Skeletal muscle satellite cell (primary cell): ENCODE results near the gene GALNT16.

Source experiments
- H3K27me3 ChIP-seq: 2 replicates; pipeline ENCODE4 v1.7.0; 2013; ENCODE audit warnings: low read length; ENCODE audit not compliant: control insufficient read depth, insufficient read depth
- H3K36me3 ChIP-seq: 2 replicates; pipeline ENCODE4 v1.7.0; 2013; ENCODE audit warnings: mild to moderate bottlenecking, control low read depth, low read length; ENCODE audit not compliant: insufficient read depth
- H3K4me1 ChIP-seq: 2 replicates; pipeline ENCODE4 v1.7.0; 2013; ENCODE audit warnings: low read length; ENCODE audit not compliant: control insufficient read depth, insufficient read depth
- H3K4me2 ChIP-seq: 2 replicates; pipeline ENCODE4 v1.7.0; 2013; ENCODE audit warnings: mild to moderate bottlenecking, low read length
- H3K4me3 ChIP-seq: 2 replicates; pipeline ENCODE4 v1.7.0; 2013; ENCODE audit warnings: low read length
- H3K9ac ChIP-seq: 2 replicates; pipeline ENCODE4 v1.7.0; 2013; ENCODE audit warnings: mild to moderate bottlenecking, low read depth, low read length, moderate library complexity
- H3K9me3 ChIP-seq: replicated peaks from 2 replicates; pipeline ENCODE4 v1.7.0; 2013; ENCODE audit warnings: mild to moderate bottlenecking, control low read depth, low read length

The GALNT16 gene

DNA sequence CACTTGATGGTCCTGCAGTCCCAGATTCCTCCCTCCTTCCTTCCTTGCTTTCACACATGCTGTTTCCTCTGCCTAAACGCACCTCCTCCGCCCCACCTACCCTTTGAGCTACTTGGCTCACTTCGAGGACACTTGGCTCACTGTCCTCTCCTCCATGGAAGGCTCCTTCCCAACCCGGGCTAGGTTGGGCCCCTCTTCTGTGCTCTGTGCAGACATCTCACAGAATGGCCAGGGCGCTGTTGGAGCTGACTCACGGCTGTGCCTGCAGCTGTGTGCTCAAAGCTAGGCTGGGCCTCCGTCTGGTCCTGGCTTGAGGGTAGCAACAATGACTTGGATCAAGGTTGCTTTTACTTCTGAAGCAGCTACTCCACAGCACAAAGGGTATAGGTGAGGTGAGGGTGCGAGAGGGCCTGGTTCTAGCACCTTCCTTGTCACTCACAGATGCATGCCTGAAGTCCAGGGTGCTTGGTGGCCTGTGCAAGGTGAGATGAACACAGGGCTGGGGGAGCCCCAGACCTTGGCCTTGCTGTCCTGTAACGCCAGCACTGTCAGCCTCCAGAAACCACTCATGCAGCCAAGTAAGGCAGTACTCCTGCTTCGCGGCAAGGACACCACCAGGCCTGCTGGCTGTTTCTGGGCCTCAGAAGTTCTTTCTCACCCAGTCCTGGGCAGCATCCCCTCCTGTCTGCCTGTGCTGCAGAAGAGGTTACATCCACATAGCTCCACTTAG lies 61.8 kb downstream of the GALNT16 start:
- Histone ChIP-seq H3K4me1 (peaks cover 14% of the 10 kb centered on the region), H3K36me3 (no peaks in the 10 kb centered on the region), H3K27me3 (no peaks in the 10 kb centered on the region), H3K9me3 (no peaks in the 10 kb centered on the region), H3K4me3 (no peak overlapping the region), H3K9ac (no peak overlapping the region), H3K4me2 (no peak overlapping the region)

DNA sequence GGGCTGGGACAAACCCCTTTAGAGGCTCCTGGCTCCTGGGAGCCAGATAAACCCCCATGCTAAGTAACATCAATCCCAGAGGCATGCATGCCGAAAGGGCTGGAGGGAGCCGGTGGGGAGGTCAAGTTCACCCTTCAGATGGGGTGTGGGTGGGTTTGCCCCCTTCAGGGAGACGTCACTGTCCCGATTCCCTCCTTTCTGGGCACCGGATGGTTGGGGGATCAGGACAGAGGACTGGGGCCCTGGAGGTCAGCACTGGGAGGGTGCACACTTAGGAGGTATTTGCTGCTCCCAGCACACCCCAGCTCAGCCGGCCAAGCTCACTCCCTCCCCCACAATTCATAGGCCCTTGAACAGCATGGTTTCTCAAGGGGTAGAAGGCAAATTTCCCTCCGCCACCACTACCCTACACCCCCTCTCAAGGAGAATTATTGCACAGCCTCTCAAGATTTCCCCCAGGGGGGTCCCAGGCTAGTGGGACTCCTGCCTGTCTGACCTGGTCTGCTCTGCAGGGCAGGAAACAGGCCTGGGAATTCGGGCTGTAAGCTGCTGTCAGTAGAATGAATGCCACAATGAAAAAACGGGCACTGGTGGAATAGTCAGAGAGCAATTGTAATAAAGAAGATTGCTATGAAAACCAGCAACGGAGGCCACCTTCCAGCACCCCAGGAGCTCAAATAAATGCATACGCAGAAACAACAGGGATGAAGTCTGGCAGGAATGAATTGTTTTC lies 63.5 kb downstream of the GALNT16 start:
- H3K9me3 ChIP-seq = no peaks in the 10 kb centered on the region
- no peaks in the 10 kb centered on the region for H3K36me3 ChIP-seq
- no peaks in the 10 kb centered on the region for H3K4me1 ChIP-seq
- H3K27me3 ChIP-seq = no peaks in the 10 kb centered on the region
- H3K4me2 ChIP-seq = no peak overlapping the region
- no peak overlapping the region for H3K9ac ChIP-seq
- no peak overlapping the region for H3K4me3 ChIP-seq

DNA sequence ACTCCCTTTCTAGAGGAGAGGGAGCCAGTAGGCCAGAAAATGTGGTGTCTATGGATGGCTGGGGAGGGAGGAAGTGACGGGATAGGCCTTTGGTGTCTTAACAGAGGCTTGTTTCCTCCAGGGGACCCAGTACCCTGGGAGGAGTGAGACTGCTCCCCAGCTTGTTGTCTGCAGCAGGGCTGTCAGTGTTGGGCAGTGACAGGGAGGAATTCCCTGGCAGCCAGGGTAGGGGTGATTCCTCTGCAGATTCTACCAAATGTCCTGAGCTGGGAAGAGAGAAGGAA lies 64.0 kb downstream of the GALNT16 start:
- no peak overlapping the region for H3K4me2 ChIP-seq
- H3K4me1 ChIP-seq = no peaks in the 10 kb centered on the region
- no peaks in the 10 kb centered on the region for H3K36me3 ChIP-seq
- H3K4me3 ChIP-seq = no peak overlapping the region
- H3K27me3 ChIP-seq = no peaks in the 10 kb centered on the region
- no peak overlapping the region for H3K9ac ChIP-seq
- no peaks in the 10 kb centered on the region for H3K9me3 ChIP-seq

DNA sequence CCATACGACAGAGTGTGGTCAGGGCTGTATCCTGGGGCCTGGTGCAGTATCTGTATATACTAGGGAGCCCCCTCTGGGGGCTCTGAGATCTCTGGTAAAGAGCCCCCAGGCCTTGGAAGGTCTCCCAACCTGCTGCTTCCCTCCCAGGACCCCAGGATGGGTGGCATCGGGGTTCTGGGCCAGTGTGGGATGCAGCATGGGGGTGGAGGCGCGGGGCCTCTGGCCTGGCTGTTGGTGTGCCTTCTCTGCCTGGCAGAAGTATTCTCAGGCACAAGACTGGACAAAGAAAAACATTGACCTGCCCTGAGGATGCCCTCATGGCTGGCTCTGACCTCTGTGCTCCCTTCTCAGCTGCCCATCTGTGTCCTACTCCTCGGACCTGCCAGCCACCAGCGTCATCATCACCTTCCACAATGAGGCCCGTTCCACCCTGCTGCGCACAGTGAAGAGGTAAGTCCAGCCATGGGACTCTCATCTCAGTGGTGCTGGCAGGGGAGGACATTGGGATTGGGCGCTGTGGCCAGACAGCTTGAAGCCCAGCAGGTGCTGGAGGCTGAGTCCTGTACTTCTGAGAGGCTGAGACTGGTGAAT lies 64.5 kb downstream of the GALNT16 start:
- no peaks in the 10 kb centered on the region for H3K36me3 ChIP-seq
- H3K4me3 ChIP-seq = no peak overlapping the region
- no peaks in the 10 kb centered on the region for H3K27me3 ChIP-seq
- H3K9me3 ChIP-seq = no peaks in the 10 kb centered on the region
- H3K9ac ChIP-seq = no peak overlapping the region
- no peaks in the 10 kb centered on the region for H3K4me1 ChIP-seq
- H3K4me2 ChIP-seq = no peak overlapping the region

DNA sequence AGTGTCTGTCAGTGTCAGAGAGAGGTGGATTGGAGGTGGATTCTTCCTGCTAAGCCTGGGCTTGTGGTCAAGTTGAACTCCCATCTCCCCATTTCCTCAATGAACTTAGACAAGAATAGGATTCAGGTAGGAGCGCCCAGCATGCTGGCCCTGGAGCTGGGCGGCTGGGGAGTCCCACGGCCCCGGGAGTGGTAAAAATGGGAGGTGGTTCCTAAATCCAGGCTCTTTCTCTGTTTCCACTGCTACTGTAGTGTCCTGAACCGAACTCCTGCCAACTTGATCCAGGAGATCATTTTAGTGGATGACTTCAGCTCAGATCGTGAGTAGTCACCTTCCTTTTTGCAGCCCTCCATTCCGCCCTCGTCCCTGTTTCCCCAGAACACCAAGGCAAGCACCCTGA lies 65.1 kb downstream of the GALNT16 start:
- H3K4me1 ChIP-seq = no peaks in the 10 kb centered on the region
- H3K36me3 ChIP-seq = no peaks in the 10 kb centered on the region
- no peaks in the 10 kb centered on the region for H3K27me3 ChIP-seq
- no peak overlapping the region for H3K9ac ChIP-seq
- no peak overlapping the region for H3K4me3 ChIP-seq
- H3K4me2 ChIP-seq = no peak overlapping the region
- H3K9me3 ChIP-seq = no peaks in the 10 kb centered on the region

DNA sequence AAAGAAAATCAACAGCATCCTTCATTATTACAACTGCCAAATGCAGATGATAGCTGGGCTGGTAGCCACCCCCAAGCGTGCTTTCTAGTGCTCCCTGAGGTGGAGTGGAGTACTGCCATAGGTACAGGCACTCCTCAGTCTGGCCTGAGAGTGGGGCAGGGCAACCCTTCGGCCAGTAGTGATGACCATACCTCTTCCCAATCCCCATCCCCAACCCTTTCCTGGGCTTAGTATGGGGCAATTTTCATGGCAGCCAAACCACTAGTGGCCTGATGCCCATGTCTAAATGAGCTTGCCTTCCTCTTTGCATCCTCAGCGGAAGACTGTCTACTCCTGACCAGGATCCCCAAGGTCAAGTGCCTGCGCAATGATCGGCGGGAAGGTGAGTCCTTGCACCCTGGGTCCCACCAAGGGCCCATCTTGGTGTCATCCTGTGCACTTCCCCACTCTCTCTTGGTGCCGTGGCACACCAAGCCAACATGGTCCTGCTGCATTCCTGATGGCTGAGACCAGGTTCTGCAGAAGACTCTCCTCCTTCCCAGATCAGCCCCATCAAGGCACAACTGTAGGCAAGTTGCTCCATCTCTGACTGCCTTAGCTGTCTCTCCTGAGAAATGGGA lies 65.8 kb downstream of the GALNT16 start:
- Histone ChIP-seq H3K27me3 (no peaks in the 10 kb centered on the region), H3K4me2 (no peak overlapping the region), H3K4me3 (no peak overlapping the region), H3K4me1 (no peaks in the 10 kb centered on the region), H3K9me3 (no peaks in the 10 kb centered on the region), H3K36me3 (no peaks in the 10 kb centered on the region), H3K9ac (no peak overlapping the region)

DNA sequence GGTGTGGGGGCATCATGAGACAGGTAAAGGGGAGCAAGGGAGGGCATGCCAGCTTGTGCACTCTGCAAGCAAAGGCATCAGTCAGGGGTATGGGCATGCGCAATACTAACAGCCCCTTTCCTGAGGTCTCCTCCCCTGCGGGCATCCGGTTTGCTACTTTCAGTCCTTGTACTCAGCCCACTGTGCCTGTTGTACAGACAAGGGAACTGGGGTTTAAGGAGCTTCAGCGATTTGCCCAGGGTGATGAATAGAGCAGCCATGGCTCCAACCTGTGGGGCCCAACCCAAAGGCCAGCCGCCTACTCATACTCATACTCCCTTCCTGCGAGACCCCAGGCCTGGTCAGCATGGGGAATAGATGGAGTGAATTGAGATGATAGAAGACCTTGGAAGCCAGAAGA lies 66.7 kb downstream of the GALNT16 start:
- H3K9ac ChIP-seq = no peak overlapping the region
- H3K4me2 ChIP-seq = no peak overlapping the region
- H3K9me3 ChIP-seq = no peaks in the 10 kb centered on the region
- no peaks in the 10 kb centered on the region for H3K27me3 ChIP-seq
- no peak overlapping the region for H3K4me3 ChIP-seq
- no peaks in the 10 kb centered on the region for H3K36me3 ChIP-seq
- H3K4me1 ChIP-seq = no peaks in the 10 kb centered on the region

DNA sequence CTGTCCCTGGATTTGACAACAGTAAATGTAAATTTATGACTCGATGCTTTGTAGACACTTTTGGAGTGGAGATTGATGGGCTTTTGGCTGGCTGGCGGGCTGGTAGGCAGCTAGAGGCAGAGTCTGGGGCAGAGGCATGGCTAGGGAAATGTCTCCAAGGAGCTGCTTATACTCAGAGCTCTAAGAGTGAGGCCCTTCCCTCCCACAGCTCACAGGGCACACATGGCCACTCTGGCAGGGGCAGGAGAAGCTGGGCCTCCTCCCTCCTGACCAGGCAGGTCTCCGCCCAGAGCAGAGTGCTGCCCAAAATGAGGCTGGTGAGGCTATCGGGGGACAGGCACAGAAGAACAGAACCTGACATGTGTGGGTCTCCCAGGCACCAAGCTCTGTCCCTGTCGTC lies 67.5 kb downstream of the GALNT16 start:
- Histone ChIP-seq H3K9me3 (no peaks in the 10 kb centered on the region), H3K4me1 (no peaks in the 10 kb centered on the region), H3K9ac (no peak overlapping the region), H3K4me3 (no peak overlapping the region), H3K27me3 (no peaks in the 10 kb centered on the region), H3K4me2 (no peak overlapping the region), H3K36me3 (no peaks in the 10 kb centered on the region)

DNA sequence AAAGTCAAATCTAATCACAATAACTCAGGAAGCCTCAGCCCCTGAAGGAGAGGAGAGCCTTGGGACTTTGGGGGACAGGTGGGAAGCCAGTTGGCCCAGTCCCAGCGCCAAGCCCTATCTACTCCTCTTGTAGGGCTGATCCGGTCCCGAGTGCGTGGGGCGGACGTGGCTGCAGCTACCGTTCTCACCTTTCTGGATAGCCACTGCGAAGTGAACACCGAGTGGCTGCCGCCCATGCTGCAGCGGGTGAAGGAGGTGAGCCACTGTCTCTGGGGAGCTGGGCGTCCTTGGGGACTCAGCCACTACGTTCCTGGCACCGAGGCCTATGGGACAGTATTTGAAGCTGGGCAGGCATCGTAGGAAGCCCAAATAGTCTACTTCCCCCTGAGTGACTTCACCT lies 68.4 kb downstream of the GALNT16 start:
- H3K9ac ChIP-seq = no peak overlapping the region
- H3K9me3 ChIP-seq = no peaks in the 10 kb centered on the region
- no peaks in the 10 kb centered on the region for H3K4me1 ChIP-seq
- no peak overlapping the region for H3K4me3 ChIP-seq
- no peaks in the 10 kb centered on the region for H3K36me3 ChIP-seq
- H3K4me2 ChIP-seq = no peak overlapping the region
- H3K27me3 ChIP-seq = no peaks in the 10 kb centered on the region

DNA sequence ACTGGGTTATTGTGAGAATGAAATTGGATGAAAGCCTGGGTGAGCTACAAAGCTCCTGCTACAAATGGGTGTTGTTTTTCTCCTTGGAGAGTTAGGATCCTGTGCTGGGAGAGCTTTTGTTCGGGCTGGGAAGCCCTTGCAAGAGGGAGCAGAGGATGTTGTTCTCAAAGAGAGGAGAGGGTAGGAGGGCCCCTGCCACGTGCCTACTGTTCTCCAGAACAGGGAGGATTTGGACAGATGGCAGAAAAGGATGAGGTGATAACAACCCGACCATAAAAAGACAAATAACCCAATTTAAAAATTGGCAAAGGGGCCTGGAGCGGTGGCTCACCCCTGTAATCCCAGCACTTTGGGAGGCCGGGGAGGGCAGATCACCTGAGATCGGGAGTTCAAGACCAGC lies 68.8 kb downstream of the GALNT16 start:
- H3K4me2 ChIP-seq = no peak overlapping the region
- no peaks in the 10 kb centered on the region for H3K27me3 ChIP-seq
- no peaks in the 10 kb centered on the region for H3K4me1 ChIP-seq
- H3K9ac ChIP-seq = no peak overlapping the region
- no peaks in the 10 kb centered on the region for H3K9me3 ChIP-seq
- H3K4me3 ChIP-seq = no peak overlapping the region
- no peaks in the 10 kb centered on the region for H3K36me3 ChIP-seq

DNA sequence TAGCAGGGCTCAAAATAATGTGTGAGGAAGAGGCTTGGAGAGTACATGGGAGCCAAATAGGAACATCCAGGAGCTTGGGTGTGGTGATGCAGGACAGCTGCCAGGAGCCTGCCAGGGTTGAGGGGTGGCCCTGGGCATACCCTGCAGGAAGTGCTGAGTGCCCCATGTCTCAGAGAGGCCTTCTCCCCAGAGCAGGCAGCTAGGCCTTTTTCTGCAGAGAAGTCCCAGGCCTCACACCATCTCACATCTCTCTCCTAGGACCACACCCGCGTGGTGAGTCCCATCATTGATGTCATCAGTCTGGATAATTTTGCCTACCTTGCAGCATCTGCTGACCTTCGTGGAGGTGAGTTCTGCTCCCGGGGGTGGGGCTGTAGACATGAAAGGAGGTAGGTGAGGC lies 71.2 kb downstream of the GALNT16 start:
- Histone ChIP-seq H3K9me3 (no peaks in the 10 kb centered on the region), H3K4me2 (no peak overlapping the region), H3K36me3 (no peaks in the 10 kb centered on the region), H3K9ac (no peak overlapping the region), H3K4me1 (no peaks in the 10 kb centered on the region), H3K4me3 (no peak overlapping the region), H3K27me3 (peaks cover 8% of the 10 kb centered on the region)
